GM12878 (cell line): Measurements from ENCODE around the gene NFE2. TPM values are rescaled to one million over a fixed set of nuclear protein-coding genes. Genes with fewer than 3 reads are reported as not detected.

ENCODE experiments used
- ATAC-seq: fragments of 200-7000 bp; cut with Tn5 transposase; 3 replicates; pipeline ENCODE4 v1.9.1; 2020; ENCODE audit warnings: mild to moderate bottlenecking, moderate library complexity
- BruUV-seq: library from RNA; stranded (reverse); fragments of 400-500 nt; replicated peaks from 2 replicates; lab custom pipeline; 2021; lab: Mats Ljungman, UMichigan
- CTCF ChIA-PET: fragments of 300-600 bp; sonication (Branson Sonifier 250); formaldehyde crosslinking; extraction: SDS; loops from one replicate; lab custom pipeline; 2021; ENCODE audit warnings: inconsistent platforms; lab: Yijun Ruan, JAX
- POLR2A ChIA-PET: fragments of 350-600 bp; formaldehyde crosslinking; extraction: SDS; loops from one replicate; lab custom pipeline; 2021; ENCODE audit warnings: inconsistent platforms; lab: Charles Lee
- RAD21 ChIA-PET: fragments of 300-600 bp; sonication (Branson Sonifier 250); formaldehyde crosslinking; loops from one replicate; lab custom pipeline; 2023; ENCODE audit warnings: antibody characterized with exemption; ENCODE audit not compliant: unreplicated experiment; lab: Charles Lee
- SMC1A ChIA-PET: fragments of 300-600 bp; sonication (Branson Sonifier 250); formaldehyde crosslinking; loops from one replicate; lab custom pipeline; 2023; ENCODE audit not compliant: unreplicated experiment, uncharacterized antibody; lab: Charles Lee
- DNase-seq: peaks from one replicate; pipeline ENCODE4 v3.0.0-alpha.2; 2011; ENCODE audit warnings: low read depth, low spot score
- FAIRE-seq: peaks from 3 replicates; lab custom pipeline; 2011; peaks lifted over from hg19 to GRCh38; lab: Jason Lieb, UNC
- H2AFZ ChIP-seq: 2 replicates; pipeline ENCODE4 v1.6.0; 2011; ENCODE audit warnings: low read depth, low read length, control low read depth; ENCODE audit not compliant: control insufficient read depth
- H3K27ac ChIP-seq: 2 replicates; pipeline ENCODE4 v1.5.1; 2011; ENCODE audit warnings: control low read depth; ENCODE audit not compliant: control insufficient read depth, insufficient read depth
- H3K27me3 ChIP-seq, 2 experiments: replicated peaks in 1 of 2; 2 replicates each; pipeline versions ENCODE4 v1.6.0 to v1.6.1; 2011; ENCODE audit warnings: low read length in 1 of 2; ENCODE audit not compliant: control insufficient read depth in 2 of 2, insufficient read depth in 2 of 2
- H3K36me3 ChIP-seq, 2 experiments: 2 replicates each; pipeline ENCODE4 v1.5.1; 2011; ENCODE audit warnings: low read length in 1 of 2; ENCODE audit not compliant: control insufficient read depth in 2 of 2, insufficient read depth in 2 of 2
- H3K4me1 ChIP-seq: 2 replicates; pipeline ENCODE4 v1.6.1; 2011; ENCODE audit warnings: mild to moderate bottlenecking, low read length, moderate library complexity, mixed read lengths; ENCODE audit not compliant: control insufficient read depth, insufficient read depth
- H3K4me2 ChIP-seq: 2 replicates; pipeline ENCODE4 v1.6.0; 2011; ENCODE audit warnings: control low read depth; ENCODE audit not compliant: control insufficient read depth, insufficient read depth
- H3K4me3 ChIP-seq: fragments of 200-600 bp; sonication (generic); 2 replicates; pipeline ENCODE4 v1.5.1; 2016
- H3K79me2 ChIP-seq: 2 replicates; pipeline ENCODE4 v1.6.0; 2011; ENCODE audit warnings: low read length; ENCODE audit not compliant: control insufficient read depth, insufficient read depth
- H3K9ac ChIP-seq: 2 replicates; pipeline ENCODE4 v1.8.0; 2011; ENCODE audit warnings: low read length, control low read depth, mixed read lengths; ENCODE audit not compliant: control insufficient read depth, insufficient read depth
- H3K9me3 ChIP-seq: replicated peaks from 3 replicates; pipeline ENCODE4 v1.5.1; 2011; ENCODE audit warnings: mild to moderate bottlenecking, low read length; ENCODE audit not compliant: control insufficient read depth, insufficient read depth
- H4K20me1 ChIP-seq: 2 replicates; pipeline ENCODE4 v1.6.0; 2011; ENCODE audit not compliant: control insufficient read depth, insufficient read depth
- ATF2 ChIP-seq: IDR thresholded peaks from 2 replicates; pipeline ENCODE4 v1.6.1; 2012; ENCODE audit warnings: low read length, inconsistent platforms
- CBFB ChIP-seq: IDR thresholded peaks from 2 replicates; pipeline ENCODE4 v1.6.1; 2016; ENCODE audit warnings: antibody characterized with exemption, low read depth
- CTCF ChIP-seq, 3 experiments: IDR thresholded peaks in 2 of 3; conservative IDR thresholded peaks in 1 of 3; 2 replicates each; pipeline ENCODE4 v1.5.1; 2011; ENCODE audit warnings: low read depth in 3 of 3, low read length in 3 of 3, mild to moderate bottlenecking in 3 of 3, control low read depth in 2 of 3, moderate library complexity in 2 of 3, inconsistent platforms in 1 of 3, mixed read lengths in 1 of 3; ENCODE audit not compliant: control insufficient read depth in 2 of 3, insufficient read depth in 1 of 3; ENCODE audit errors: extremely low read depth in 1 of 3
- FOXM1 ChIP-seq: IDR thresholded peaks from 2 replicates; pipeline ENCODE4 v1.6.1; 2012; ENCODE audit warnings: low read depth, mild to moderate bottlenecking, inconsistent platforms, low read length, moderate library complexity
- MYB ChIP-seq: fragments of 150-350 bp; IDR thresholded peaks from 2 replicates; pipeline ENCODE4 v1.6.1; 2014; ENCODE audit warnings: mild to moderate bottlenecking, low read depth, low read length, borderline replicate concordance
- SUPT20H ChIP-seq: IDR thresholded peaks from 2 replicates; pipeline ENCODE4 v1.6.1; 2011; ENCODE audit warnings: low read depth, mild to moderate bottlenecking, low read length, moderate library complexity, borderline replicate concordance; ENCODE audit not compliant: control insufficient read depth
- ZBED1 ChIP-seq: IDR thresholded peaks from 2 replicates; pipeline ENCODE4 v1.6.1; 2016; ENCODE audit warnings: borderline replicate concordance
- WGBS: methylation state at CpG from one replicate; pipeline ENCODE4 v1.1.6; 2016; ENCODE audit warnings: low lambda C conversion rate; ENCODE audit not compliant: insufficient replicate concordance, insufficient coverage; ENCODE audit errors: missing lambda C conversion rate; 5-methylcytosine and 5-hydroxymethylcytosine counted together
- in situ Hi-C: fragments of 300-500 bp; cut with MboI; formaldehyde crosslinking; loops from 9 replicates; pipeline ENCODE4 v1.14.3; 2018; ENCODE audit warnings: mixed read lengths
- intact Hi-C: fragments of 100-400 bp; cut with micrococcal nuclease; formaldehyde crosslinking; loops from one replicate; pipeline ENCODE4 v1.14.2; 2022; ENCODE audit not compliant: unreplicated experiment
- polyA plus RNA-seq, 11 experiments: library from polyadenylated mRNA; depleted of rRNA in 4 of 11; unstranded in 6 of 11; stranded (reverse) in 5 of 11; fragments of >200 nt; fragmentation: Nextera tagmentation in 4 of 11; fragmentation: Illumina TruSeq in 1 of 11; extraction: Ambion mirVana in 4 of 11; extraction: Trizol in 1 of 11; gene quantifications; 1 replicate in 1 of 11; 2 replicates in 10 of 11; pipeline versions ENCODE4 v1.2.1 to v1.2.3, GENCODE V29; 2011 to 2016; ENCODE audit warnings: inconsistent platforms in 2 of 11, missing spikeins in 2 of 11, low read depth in 1 of 11
- total RNA-seq, 4 experiments: library from RNA; depleted of rRNA in 3 of 4; stranded (reverse); fragments of >200 nt in 3 of 4; fragmentation: Illumina TruSeq in 1 of 4; extraction: Trizol in 1 of 4; gene quantifications; 2 replicates each; pipeline versions ENCODE4 v1.2.1 to v1.2.3, GENCODE V29; 2013 to 2021

Gene NFE2
- total and polyA plus RNA-seq, 10 of the 15 experiments (the other 5 are each of a cell fraction or from before 2014, with no cell fraction given): 0.06 to 0.28 TPM; not detected in 8

- ChIA-PET SMC1A (interaction anchor here (1.3 to 3.2 kb wide), 8 partner anchors 8 to 114 kb away, joined by 4 to 17 read pairs (median 7); no protein-coding TSS in a partner anchor), POLR2A (interaction anchor here (0.9 to 1.0 kb wide), 3 partner anchors 27 to 74 kb away, joined by 3 to 6 read pairs (median 4); no protein-coding TSS in a partner anchor), CTCF (interaction anchor here (0.7 to 3.5 kb wide), 14 partner anchors 7 to 114 kb away, joined by 3 to 21 read pairs (median 6); partner anchors contain the start of gene COPZ1), RAD21 (interaction anchor here (0.9 to 2.0 kb wide), 4 partner anchors 33 to 69 kb away, joined by 3 to 9 read pairs (median 5); partner anchors contain the start of gene COPZ1)
- no peak overlapping the region for H3K27ac ChIP-seq
- intact Hi-C loops (no loop called here), in situ Hi-C loops (no loop called here)
- peaks cover 49% of the 10 kb centered on the region for H3K79me2 ChIP-seq
- no peak overlapping the region for H3K9ac ChIP-seq
- DNase-seq: no peak
- TF ChIP-seq CTCF (IDR thresholded peaks at IDR 0.05 in 2 of 3, conservative IDR thresholded peaks at IDR 0.05 in 1 of 3; ENCODE audit: control insufficient read depth in 2 of 3, extremely low read depth in 1 of 3, insufficient read depth in 1 of 3, low read depth in 3 of 3, low read length in 3 of 3) (peak in 1 of 3 experiments; percentile 23; a peak in 3 of 6 replicates), ATF2 (peak; percentile 13; the same call in 1 of the 2 replicates), CBFB (0 out of 2 replicates have a peak, but pooled peaks have one; percentile 11), ZBED1 (0 out of 2 replicates have a peak, but pooled peaks have one; percentile 8), SUPT20H (no peak), FOXM1 (0 out of 2 replicates have a peak, but pooled peaks have one; percentile 10), MYB (no peak)
- peaks cover 8% of the 10 kb centered on the region for H4K20me1 ChIP-seq
- no peaks in the 10 kb centered on the region for H3K27me3 ChIP-seq
- no peak for FAIRE-seq
- H2AFZ ChIP-seq: no peak overlapping the region
- H3K4me3 ChIP-seq: peak overlapping the region; percentile 37; the same call in 1 of the 2 replicates
- no TSS peak for BruUV-seq
- H3K4me2 ChIP-seq: peak overlapping the region; percentile 52
- no peaks in the 10 kb centered on the region for H3K9me3 ChIP-seq
- H3K36me3 ChIP-seq: peaks cover 23 to 50% of the 10 kb centered on the region in 2 experiments
- WGBS: 41% methylated on average over 5 of the region's 5 CpGs
- H3K4me1 ChIP-seq: peaks cover 3% of the 10 kb centered on the region; the same call in 1 of the 2 replicates
- no peak for ATAC-seq
Observed at GRCh38 chr12:54285150-54286041, 15.4 kb downstream of the NFE2 start.
